Measurements from ENCODE around the gene DHX38. TPM values are rescaled to one million over a fixed set of nuclear protein-coding genes. Genes with fewer than 3 reads are reported as not detected.
"Not testable (repeated sequence)": the region's sequence is repeated elsewhere in the genome, so short reads cannot be mapped to it uniquely, and the experiment has no call there.

DHX38 gene
- total RNA-seq, 4 donors from 2014 or later, result 26.9 to 75.3 (median 53.8) TPM

GRCh38 chr16:72050769-72051464 lies 42.7 kb upstream of the DHX38 start:
- Histone ChIP-seq H3K4me1 (peaks cover 14 to 27% of the 10 kb centered on the region in 2 donors), H3K36me3 (no peaks in the 10 kb centered on the region), H3K27me3 (no peaks in the 10 kb centered on the region), H3K9me3 (no peaks in the 10 kb centered on the region), H3K27ac (peak overlapping the region; percentile 65 to 79 (median 72)), H3K4me3 (no peak overlapping the region)
- DNase-seq (peak; percentile 78 to 87), ATAC-seq (peak; percentile 97 to 99)
- TF ChIP-seq POLR2A (IDR thresholded peaks at IDR 0.05) (peak; percentile 18 to 54), CTCF (IDR thresholded peaks at IDR 0.05 in 4 of 5, conservative IDR thresholded peaks at IDR 0.05 in 1 of 5) (no peak)
- in situ Hi-C loops (cut with MboI; ENCODE audit: low sequenced_read_pairs in 4 of 4) (no loop called here), intact Hi-C loops (cut with DNase I; ENCODE audit: low total_unique reads) (loop anchor here (1.0 kb wide), 1 partner anchor 43 kb away; the partner anchor contains the start of gene DHODH)

GRCh38 chr16:72051818-72052217 lies 41.8 kb upstream of the DHX38 start:
- ATAC-seq, result peak in 1 of 2 donors; percentile 25
- in situ Hi-C loops (cut with MboI; ENCODE audit: low sequenced_read_pairs in 4 of 4), result no loop called here

GRCh38 chr16:72054254-72054847 lies 39.3 kb upstream of the DHX38 start, which contains the start of gene HP:
HP (plus strand) TSS chr16:72054505; CDS start chr16:72054653, 148 bp downstream.
- H3K27me3 ChIP-seq; H3K27ac ChIP-seq; DNase-seq; H3K36me3 ChIP-seq; ATAC-seq; in situ Hi-C loops (cut with MboI; ENCODE audit: low sequenced_read_pairs in 4 of 4); H3K4me3 ChIP-seq; H3K9me3 ChIP-seq; intact Hi-C loops (cut with DNase I; ENCODE audit: low total_unique reads): not testable (repeated sequence)
- peaks cover 14 to 27% of the 10 kb centered on the region in 2 donors for H3K4me1 ChIP-seq

More at GRCh38 chr16:72051818-72052217, 41.8 kb upstream of the DHX38 start:
- H3K27me3 ChIP-seq, result no peaks in the 10 kb centered on the region
- H3K36me3 ChIP-seq, result no peaks in the 10 kb centered on the region
- peak overlapping the region; percentile 65 to 79 (median 72) for H3K27ac ChIP-seq
- no peaks in the 10 kb centered on the region for H3K9me3 ChIP-seq
- H3K4me1 ChIP-seq, result peaks cover 14 to 27% of the 10 kb centered on the region in 2 donors
- intact Hi-C loops (cut with DNase I; ENCODE audit: low total_unique reads), result loop anchor here (1.0 kb wide), 1 partner anchor 44 kb away; the partner anchor contains the start of gene DHODH
- TF ChIP-seq POLR2A (IDR thresholded peaks at IDR 0.05), result no peak
- DNase-seq, result no peak
- no peak overlapping the region for H3K4me3 ChIP-seq

GRCh38 chr16:72055911-72056310 lies 37.7 kb upstream of the DHX38 start:
- in situ Hi-C loops (cut with MboI; ENCODE audit: low sequenced_read_pairs in 4 of 4), result no loop called here
- DNase-seq, result no peak
- intact Hi-C loops (cut with DNase I; ENCODE audit: low total_unique reads), result no loop called here
- ATAC-seq, result no peak
- peaks cover 4 to 13% of the 10 kb centered on the region in 2 donors for H3K4me1 ChIP-seq
- no peak overlapping the region for H3K4me3 ChIP-seq
- H3K27me3 ChIP-seq, result no peaks in the 10 kb centered on the region
- no peaks in the 10 kb centered on the region for H3K36me3 ChIP-seq
- H3K27ac ChIP-seq, result no peak overlapping the region
- H3K9me3 ChIP-seq, result no peaks in the 10 kb centered on the region
- TF ChIP-seq POLR2A (IDR thresholded peaks at IDR 0.05), result no peak
- TF ChIP-seq CTCF (IDR thresholded peaks at IDR 0.05 in 4 of 5, conservative IDR thresholded peaks at IDR 0.05 in 1 of 5), result no peak

DNA sequence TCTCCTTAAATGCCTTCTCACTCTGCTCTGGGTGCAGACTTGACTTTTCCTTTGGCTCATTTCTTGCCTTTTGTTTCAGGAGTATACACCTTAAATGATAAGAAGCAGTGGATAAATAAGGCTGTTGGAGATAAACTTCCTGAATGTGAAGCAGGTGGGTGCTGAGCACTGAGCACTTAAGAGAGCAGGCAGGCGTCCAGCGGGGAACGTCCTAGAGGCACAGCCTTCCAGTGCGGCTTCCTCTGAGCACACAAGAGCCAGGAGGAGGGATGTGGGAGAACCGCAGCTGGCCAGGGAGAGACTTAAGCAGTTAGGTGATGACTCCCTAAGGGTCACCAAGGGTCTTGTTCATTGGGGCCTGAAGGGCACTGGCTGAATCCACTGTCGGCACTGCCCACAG lies 36.3 kb upstream of the DHX38 start:
- ATAC-seq; H3K4me1 ChIP-seq; H3K27me3 ChIP-seq; H3K4me3 ChIP-seq; H3K36me3 ChIP-seq; H3K9me3 ChIP-seq; DNase-seq; intact Hi-C loops (cut with DNase I; ENCODE audit: low total_unique reads); in situ Hi-C loops (cut with MboI; ENCODE audit: low sequenced_read_pairs in 4 of 4); H3K27ac ChIP-seq: not testable (repeated sequence)

DNA sequence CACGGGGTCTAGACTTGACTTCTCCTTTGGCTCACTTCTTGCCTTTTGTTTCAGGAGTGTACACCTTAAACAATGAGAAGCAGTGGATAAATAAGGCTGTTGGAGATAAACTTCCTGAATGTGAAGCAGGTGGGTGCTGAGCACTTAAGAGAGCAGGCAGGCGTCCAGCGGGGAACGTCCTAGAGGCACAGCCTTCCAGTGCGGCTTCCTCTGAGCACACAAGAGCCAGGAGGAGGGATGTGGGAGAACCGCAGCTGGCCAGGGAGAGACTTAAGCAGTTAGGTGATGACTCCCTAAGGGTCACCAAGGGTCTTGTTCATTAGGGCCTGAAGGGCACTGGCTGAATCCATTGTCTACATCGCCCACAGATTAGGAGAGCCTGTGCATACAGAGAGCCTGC lies 34.6 kb upstream of the DHX38 start:
- ATAC-seq; H3K4me3 ChIP-seq; H3K27ac ChIP-seq; H3K27me3 ChIP-seq; H3K4me1 ChIP-seq; H3K9me3 ChIP-seq; H3K36me3 ChIP-seq; DNase-seq; in situ Hi-C loops (cut with MboI; ENCODE audit: low sequenced_read_pairs in 4 of 4); intact Hi-C loops (cut with DNase I; ENCODE audit: low total_unique reads): not testable (repeated sequence)
